CD14-positive monocyte (primary cell): Measurements from ENCODE around the gene NOD2. TPM values are rescaled to one million over a fixed set of nuclear protein-coding genes. Genes with fewer than 3 reads are reported as not detected.

Source experiments
- DNase-seq, 3 donors: peaks; one replicate each; pipeline ENCODE4 v3.0.0-alpha.2; 2011 to 2022
- H2AFZ ChIP-seq: 2 replicates; pipeline ENCODE4 v1.6.0; 2012; ENCODE audit warnings: mild to moderate bottlenecking, low read depth, low read length, inconsistent platforms; ENCODE audit not compliant: insufficient read depth, poor library complexity, severe bottlenecking
- H3K27ac ChIP-seq, 2 donors: 1 replicate in 1 of 2; 2 replicates in 1 of 2; pipeline ENCODE4 v1.5.1; 2012 to 2013; ENCODE audit warnings: low read length in 2 of 2, control low read depth in 1 of 2, inconsistent platforms in 1 of 2, low read depth in 1 of 2, mild to moderate bottlenecking in 1 of 2
- H3K27me3 ChIP-seq, 2 donors: one replicate each; pipeline versions ENCODE4 v1.6.0 to v1.6.1; 2011 to 2013; ENCODE audit warnings: low read length in 2 of 2; ENCODE audit not compliant: control insufficient read depth in 2 of 2, insufficient read depth in 2 of 2
- H3K36me3 ChIP-seq, 2 donors: replicated peaks in 1 of 2; 1 replicate in 1 of 2; 2 replicates in 1 of 2; pipeline versions ENCODE4 v1.5.1 to v1.6.1; 2012 to 2013; ENCODE audit warnings: low read length in 2 of 2, control low read depth in 1 of 2, inconsistent platforms in 1 of 2, mild to moderate bottlenecking in 1 of 2; ENCODE audit not compliant: insufficient read depth in 2 of 2, control insufficient read depth in 1 of 2
- H3K4me1 ChIP-seq, 2 donors: 1 replicate in 1 of 2; 2 replicates in 1 of 2; pipeline versions ENCODE4 v1.5.1 to v1.6.1; 2012 to 2013; ENCODE audit warnings: low read length in 2 of 2, control low read depth in 1 of 2, inconsistent platforms in 1 of 2, mild to moderate bottlenecking in 1 of 2, moderate library complexity in 1 of 2; ENCODE audit not compliant: insufficient read depth in 2 of 2, control insufficient read depth in 1 of 2
- H3K4me2 ChIP-seq: replicated peaks from 2 replicates; pipeline ENCODE3; 2012; ENCODE audit warnings: low read length, moderate library complexity, mild to moderate bottlenecking; ENCODE audit not compliant: poor library complexity, severe bottlenecking; ENCODE audit errors: extremely low read depth
- H3K4me3 ChIP-seq, 3 experiments: fragments of 200-600 bp in 1 of 3; sonication (generic) in 1 of 3; replicated peaks in 1 of 3; 1 replicate in 2 of 3; 2 replicates in 1 of 3; pipeline ENCODE4 v1.5.1; 2011 to 2013; ENCODE audit warnings: low read length in 3 of 3, mild to moderate bottlenecking in 3 of 3, control low read depth in 2 of 3, low read depth in 2 of 3, inconsistent platforms in 1 of 3, moderate library complexity in 1 of 3
- H3K79me2 ChIP-seq: 2 replicates; pipeline ENCODE4 v1.6.0; 2012; ENCODE audit warnings: mild to moderate bottlenecking, control low read depth, inconsistent platforms, low read length, moderate library complexity; ENCODE audit not compliant: insufficient read depth
- H3K9ac ChIP-seq: 2 replicates; pipeline ENCODE4 v1.6.0; 2017; ENCODE audit warnings: low read length, mild to moderate bottlenecking; ENCODE audit not compliant: insufficient read depth, poor library complexity, severe bottlenecking
- H3K9me3 ChIP-seq, 2 donors: replicated peaks in 1 of 2; 1 replicate in 1 of 2; 2 replicates in 1 of 2; pipeline versions ENCODE4 v1.5.1 to v1.6.1; 2012 to 2013; ENCODE audit warnings: low read length in 2 of 2, control low read depth in 1 of 2; ENCODE audit not compliant: control insufficient read depth in 1 of 2, insufficient read depth in 1 of 2
- H4K20me1 ChIP-seq: 2 replicates; pipeline ENCODE4 v1.6.0; 2012; ENCODE audit warnings: mild to moderate bottlenecking, low read length, control low read depth, moderate library complexity; ENCODE audit not compliant: insufficient read depth
- H3K27ac Mint-ChIP-seq, 7 donors: one replicate each; pipeline ENCODE4 v1.8.0; 2020; ENCODE audit warnings: mild to moderate bottlenecking in 7 of 7, mixed read lengths in 7 of 7, moderate library complexity in 6 of 7, inconsistent platforms in 2 of 7
- H3K27me3 Mint-ChIP-seq, 3 donors: one replicate each; pipeline ENCODE4 v1.8.0; 2021 to 2022; ENCODE audit warnings: low read depth in 3 of 3, mild to moderate bottlenecking in 3 of 3, mixed read lengths in 3 of 3, moderate library complexity in 3 of 3, inconsistent platforms in 1 of 3
- H3K36me3 Mint-ChIP-seq, 2 donors: one replicate each; pipeline ENCODE4 v1.8.0; 2020; ENCODE audit warnings: mixed read lengths in 2 of 2, inconsistent platforms in 1 of 2, mild to moderate bottlenecking in 1 of 2
- H3K4me1 Mint-ChIP-seq: one replicate; pipeline ENCODE4 v1.8.0; 2020; ENCODE audit warnings: mild to moderate bottlenecking, mixed read lengths
- H3K4me3 Mint-ChIP-seq, 2 donors: one replicate each; pipeline ENCODE4 v1.8.0; 2020; ENCODE audit warnings: mild to moderate bottlenecking in 2 of 2, mixed read lengths in 2 of 2, moderate library complexity in 1 of 2
- H3K9me3 Mint-ChIP-seq, 7 donors: one replicate each; pipeline ENCODE4 v1.8.0; 2020 to 2022; ENCODE audit warnings: mixed read lengths in 7 of 7, mild to moderate bottlenecking in 6 of 7, moderate library complexity in 6 of 7, inconsistent platforms in 2 of 7
- CTCF ChIP-seq: fragments of 200-600 bp; IDR thresholded peaks from one replicate; pipeline ENCODE4 v1.8.0; 2022; ENCODE audit warnings: antibody characterized with exemption, mild to moderate bottlenecking
- WGBS: methylation state at CpG from one replicate; pipeline ENCODE4 v1.1.5; 2013; ENCODE audit warnings: missing lambda C conversion rate; ENCODE audit not compliant: insufficient coverage; 5-methylcytosine and 5-hydroxymethylcytosine counted together
- intact Hi-C, 2 donors: fragments of 100-400 bp; cut with micrococcal nuclease; formaldehyde crosslinking; loops; one replicate each; pipeline versions ENCODE4 v1.15.0 to v1.15.1; 2023
- polyA plus RNA-seq, 3 donors: library from polyadenylated mRNA; depleted of rRNA in 1 of 3; unstranded in 2 of 3; stranded (reverse) in 1 of 3; fragments of 300-500 nt in 2 of 3; fragments of >200 nt in 1 of 3; fragmentation: Illumina TruSeq in 2 of 3; gene quantifications; 1 replicate in 2 of 3; 2 replicates in 1 of 3; pipeline ENCODE4 v1.2.3, GENCODE V29; 2012 to 2021

The NOD2 gene
- polyA plus RNA-seq, 3 donors: 18.5 to 83.3 (median 29.7) TPM

- no peak overlapping the region for H2AFZ ChIP-seq
- H3K27ac Mint-ChIP-seq: peak overlapping the region in 3 of 7 donors; percentile 10 to 64 (median 42)
- H3K9ac ChIP-seq: no peak overlapping the region
- H3K36me3 Mint-ChIP-seq: peaks cover 52 to 54% of the 10 kb centered on the region in 2 donors
- H3K4me3 Mint-ChIP-seq: no peak overlapping the region
- no peak overlapping the region for H3K27ac ChIP-seq
- no peak for DNase-seq
- TF ChIP-seq CTCF: no peak
- H3K9me3 ChIP-seq: no peaks in the 10 kb centered on the region
- WGBS: 78% methylated on average over 1 of the region's 1 CpG
- peaks cover 47% of the 10 kb centered on the region for H3K4me1 Mint-ChIP-seq
- H3K4me3 ChIP-seq: no peak overlapping the region
- H3K9me3 Mint-ChIP-seq: peaks cover 0 to 2% (median 0%) of the 10 kb centered on the region in 7 donors
- peaks cover 43% of the 10 kb centered on the region for H4K20me1 ChIP-seq
- intact Hi-C loops: loop anchor here (5.0 to 10.0 kb wide), 2 partner anchors 192 to 194 kb away; partner anchors contain the start of gene NKD1 (in 2 of the 2)
- H3K79me2 ChIP-seq: peaks cover 18% of the 10 kb centered on the region
- peaks cover 8 to 45% of the 10 kb centered on the region in 2 donors for H3K36me3 ChIP-seq
- H3K4me1 ChIP-seq: peaks cover 21 to 34% of the 10 kb centered on the region in 2 donors
- H3K27me3 Mint-ChIP-seq: peaks cover 0 to 2% (median 0%) of the 10 kb centered on the region in 3 donors
- H3K4me2 ChIP-seq: no peak overlapping the region
- no peaks in the 10 kb centered on the region for H3K27me3 ChIP-seq
Observed at GRCh38 chr16:50739031-50739430, 45.6 kb downstream of the NOD2 start.

- Histone ChIP-seq H3K27ac (peak overlapping the region in 1 of 2 donors; percentile 99), H3K4me2 (peak overlapping the region; percentile 86), H3K9ac (peak overlapping the region; percentile 57), H3K9me3 (no peaks in the 10 kb centered on the region), H3K27me3 (no peaks in the 10 kb centered on the region), H3K4me3 (peak overlapping the region in 1 of 3 experiments; percentile 92), H3K4me1 (peaks cover 25 to 42% of the 10 kb centered on the region in 2 donors), H4K20me1 (peaks cover 36% of the 10 kb centered on the region), H2AFZ (no peak overlapping the region), H3K79me2 (peaks cover 35% of the 10 kb centered on the region), H3K36me3 (peaks cover 10 to 49% of the 10 kb centered on the region in 2 donors)
- peak overlapping the region; percentile 94 to 97 (median 96) for H3K27ac Mint-ChIP-seq
- H3K27me3 Mint-ChIP-seq: peaks cover 0 to 2% (median 0%) of the 10 kb centered on the region in 3 donors
- no peaks in the 10 kb centered on the region for H3K9me3 Mint-ChIP-seq
- WGBS: 71% methylated on average over 1 of the region's 1 CpG
- DNase-seq: peak; percentile 57 to 86 (median 60)
- peak overlapping the region in 1 of 2 donors; percentile 77 for H3K4me3 Mint-ChIP-seq
- peaks cover 51 to 56% of the 10 kb centered on the region in 2 donors for H3K36me3 Mint-ChIP-seq
- H3K4me1 Mint-ChIP-seq: peaks cover 50% of the 10 kb centered on the region
- intact Hi-C loops: loop anchor here (5.0 kb wide), 4 partner anchors 43 to 463 kb away; partner anchors contain the start of genes BRD7 (in 1 of the 2) and SNX20 (in 1 of the 2)
- TF ChIP-seq CTCF: no peak
Observed at GRCh38 chr16:50740736-50741135, 47.3 kb downstream of the NOD2 start.
